Measurements from ENCODE around the gene FBLN2. TPM values are rescaled to one million over a fixed set of nuclear protein-coding genes. Genes with fewer than 3 reads are reported as not detected.
"Not testable (repeated sequence)": the region's sequence is repeated elsewhere in the genome, so short reads cannot be mapped to it uniquely, and the experiment has no call there.

The FBLN2 gene
- total RNA-seq, 1 experiment from 2014 or later, result 0.05 TPM

GRCh38 chr3:13513051-13513912, 35.6 kb upstream of the FBLN2 start:
- no peak for DNase-seq (ENCODE audit: low read depth)

GRCh38 chr3:13513913-13514517, 34.9 kb upstream of the FBLN2 start:
- no peak for DNase-seq (ENCODE audit: low read depth)

- DNase-seq (ENCODE audit: low read depth), result no peak
Observed at GRCh38 chr3:13514639-13515435, 34.1 kb upstream of the FBLN2 start.

GRCh38 chr3:13515786-13516759, 32.9 kb upstream of the FBLN2 start:
- no peak for DNase-seq (ENCODE audit: low read depth)

GRCh38 chr3:13516760-13517135, 32.2 kb upstream of the FBLN2 start:
- no peak for DNase-seq (ENCODE audit: low read depth)

- no peak for DNase-seq (ENCODE audit: low read depth)
Observed at GRCh38 chr3:13517253-13517977, 31.5 kb upstream of the FBLN2 start.

GRCh38 chr3:13518516-13518953, 30.4 kb upstream of the FBLN2 start:
- DNase-seq (ENCODE audit: low read depth), result no peak

- DNase-seq (ENCODE audit: low read depth), result no peak
Observed at GRCh38 chr3:13519006-13519791, 29.7 kb upstream of the FBLN2 start.

GRCh38 chr3:13520326-13520880, 28.5 kb upstream of the FBLN2 start:
- no peak for DNase-seq (ENCODE audit: low read depth)

GRCh38 chr3:13521309-13521708, 27.6 kb upstream of the FBLN2 start:
- no peak for DNase-seq (ENCODE audit: low read depth)

GRCh38 chr3:13521749-13522148, 27.2 kb upstream of the FBLN2 start:
- not testable (repeated sequence) for DNase-seq (ENCODE audit: low read depth)

GRCh38 chr3:13522236-13522635, 26.7 kb upstream of the FBLN2 start:
- DNase-seq (ENCODE audit: low read depth), result no peak

GRCh38 chr3:13524979-13525669, 23.8 kb upstream of the FBLN2 start:
- DNase-seq (ENCODE audit: low read depth), result no peak

GRCh38 chr3:13525827-13526625, 22.9 kb upstream of the FBLN2 start:
- no peak for DNase-seq (ENCODE audit: low read depth)

- no peak for DNase-seq (ENCODE audit: low read depth)
Observed at GRCh38 chr3:13526626-13526949, 22.3 kb upstream of the FBLN2 start.

- DNase-seq (ENCODE audit: low read depth), result peak; percentile 42
Observed at GRCh38 chr3:13528217-13528867, 20.6 kb upstream of the FBLN2 start.

All from HT1080 (cell line).